ENCODE results near the gene SALL1. TPM values are rescaled to one million over a fixed set of nuclear protein-coding genes. Genes with fewer than 3 reads are reported as not detected.

SALL1 gene
- total RNA-seq, 4 donors from 2014 or later: 0.07 to 0.15 (median 0.11) TPM; not detected in 1

DNA sequence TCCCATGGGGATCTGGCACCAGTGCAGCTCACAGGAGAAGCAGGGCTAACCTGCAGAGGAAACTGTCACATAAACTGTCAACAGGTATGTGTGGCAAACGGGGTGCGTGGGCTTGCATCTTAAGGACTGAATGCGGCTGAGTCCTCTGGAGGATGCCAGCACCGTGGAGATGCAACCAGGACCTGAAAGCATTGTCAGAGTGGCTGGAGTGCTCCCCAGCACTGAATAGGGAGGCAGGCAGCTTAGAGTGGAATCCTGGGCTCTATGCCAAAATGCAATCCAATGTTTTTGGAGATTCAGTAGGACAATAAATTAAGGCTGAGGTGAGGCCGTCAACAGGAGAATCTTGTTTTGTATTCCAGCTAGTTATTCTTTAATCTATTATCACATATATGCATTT, 21.3 kb upstream of the SALL1 start:
- intact Hi-C loops (cut with DNase I; ENCODE audit: low total_unique reads) (no loop called here), in situ Hi-C loops (cut with MboI; ENCODE audit: low sequenced_read_pairs in 4 of 4) (no loop called here)
- no peak for DNase-seq
- Histone ChIP-seq H3K4me1 (no peaks in the 10 kb centered on the region), H3K36me3 (no peaks in the 10 kb centered on the region), H3K27ac (no peak overlapping the region), H3K9me3 (no peaks in the 10 kb centered on the region), H3K27me3 (no peaks in the 10 kb centered on the region), H3K4me3 (no peak overlapping the region)
- ATAC-seq: no peak
- no peak for TF ChIP-seq POLR2A (IDR thresholded peaks at IDR 0.05)
- TF ChIP-seq, protein P1, sequence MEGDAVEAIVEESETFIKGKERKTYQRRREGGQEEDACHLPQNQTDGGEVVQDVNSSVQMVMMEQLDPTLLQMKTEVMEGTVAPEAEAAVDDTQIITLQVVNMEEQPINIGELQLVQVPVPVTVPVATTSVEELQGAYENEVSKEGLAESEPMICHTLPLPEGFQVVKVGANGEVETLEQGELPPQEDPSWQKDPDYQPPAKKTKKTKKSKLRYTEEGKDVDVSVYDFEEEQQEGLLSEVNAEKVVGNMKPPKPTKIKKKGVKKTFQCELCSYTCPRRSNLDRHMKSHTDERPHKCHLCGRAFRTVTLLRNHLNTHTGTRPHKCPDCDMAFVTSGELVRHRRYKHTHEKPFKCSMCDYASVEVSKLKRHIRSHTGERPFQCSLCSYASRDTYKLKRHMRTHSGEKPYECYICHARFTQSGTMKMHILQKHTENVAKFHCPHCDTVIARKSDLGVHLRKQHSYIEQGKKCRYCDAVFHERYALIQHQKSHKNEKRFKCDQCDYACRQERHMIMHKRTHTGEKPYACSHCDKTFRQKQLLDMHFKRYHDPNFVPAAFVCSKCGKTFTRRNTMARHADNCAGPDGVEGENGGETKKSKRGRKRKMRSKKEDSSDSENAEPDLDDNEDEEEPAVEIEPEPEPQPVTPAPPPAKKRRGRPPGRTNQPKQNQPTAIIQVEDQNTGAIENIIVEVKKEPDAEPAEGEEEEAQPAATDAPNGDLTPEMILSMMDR (IDR thresholded peaks at IDR 0.05 in 4 of 5, conservative IDR thresholded peaks at IDR 0.05 in 1 of 5): no peak

DNA sequence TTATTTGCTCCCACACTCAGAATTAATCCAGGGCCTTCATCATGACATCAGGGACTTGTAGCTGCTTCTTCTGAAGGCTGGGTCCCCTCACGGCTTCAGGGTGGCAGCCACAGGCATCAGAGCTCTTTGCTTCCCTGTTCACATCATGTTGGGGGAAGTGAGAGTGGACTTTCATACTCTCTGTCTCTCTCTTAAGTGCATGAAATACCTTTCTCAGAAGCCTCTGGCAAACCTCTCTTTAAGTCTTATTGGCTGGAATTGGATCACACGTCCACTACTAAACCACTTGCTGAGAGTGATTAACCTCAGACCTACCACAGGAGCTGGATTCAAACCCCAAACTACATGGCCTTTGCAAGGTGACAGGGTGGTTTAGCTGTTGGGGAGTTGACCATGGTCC, 17.7 kb upstream of the SALL1 start:
- Histone ChIP-seq H3K27me3 (no peaks in the 10 kb centered on the region), H3K27ac (no peak overlapping the region), H3K4me3 (no peak overlapping the region), H3K9me3 (no peaks in the 10 kb centered on the region), H3K36me3 (no peaks in the 10 kb centered on the region), H3K4me1 (no peaks in the 10 kb centered on the region)
- DNase-seq: no peak
- ATAC-seq: no peak
- intact Hi-C loops (cut with DNase I; ENCODE audit: low total_unique reads) (no loop called here), in situ Hi-C loops (cut with MboI; ENCODE audit: low sequenced_read_pairs in 4 of 4) (no loop called here)
- TF ChIP-seq, protein P1 (IDR thresholded peaks at IDR 0.05 in 4 of 5, conservative IDR thresholded peaks at IDR 0.05 in 1 of 5): no peak
- TF ChIP-seq POLR2A (IDR thresholded peaks at IDR 0.05): no peak

DNA sequence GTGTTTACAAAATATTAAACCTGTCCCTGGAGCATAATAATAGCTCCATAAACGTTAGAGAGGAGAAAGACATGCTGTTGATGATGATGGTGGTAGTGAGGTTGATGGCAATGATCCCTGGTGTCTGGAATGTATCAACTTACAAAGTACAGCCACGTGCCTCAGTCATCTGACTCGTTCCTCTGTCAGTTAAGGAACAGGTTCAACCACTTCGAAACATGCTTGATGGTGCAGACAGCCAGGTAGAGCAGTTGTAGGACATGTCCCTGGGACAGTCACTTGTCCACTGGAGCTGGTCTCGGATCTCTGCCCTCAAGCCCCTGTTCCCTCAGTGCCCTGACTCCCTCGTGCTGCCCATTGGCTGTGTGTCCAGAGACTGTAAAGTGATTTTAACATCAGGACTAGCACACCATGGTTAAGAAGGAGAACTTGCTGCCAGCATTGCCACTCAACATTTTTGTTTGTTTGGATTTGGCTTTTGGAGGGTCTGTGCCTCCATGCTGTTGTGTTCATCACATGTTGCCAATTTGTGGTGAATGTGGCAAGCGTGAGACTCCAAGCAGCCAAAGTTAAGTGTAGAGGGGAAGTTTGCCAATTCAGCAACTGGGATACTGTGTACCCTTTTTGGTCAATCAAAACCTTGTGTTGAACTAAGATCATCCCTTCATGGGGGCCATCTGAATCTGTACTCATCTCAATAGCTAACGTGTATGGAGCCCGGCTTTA, 16.3 kb upstream of the SALL1 start:
- TF ChIP-seq POLR2A (IDR thresholded peaks at IDR 0.05): no peak
- TF ChIP-seq, protein P1 (IDR thresholded peaks at IDR 0.05 in 4 of 5, conservative IDR thresholded peaks at IDR 0.05 in 1 of 5): no peak
- no peaks in the 10 kb centered on the region for H3K36me3 ChIP-seq
- DNase-seq (no peak), ATAC-seq (no peak)
- no peaks in the 10 kb centered on the region for H3K9me3 ChIP-seq
- H3K27me3 ChIP-seq: no peaks in the 10 kb centered on the region
- intact Hi-C loops (cut with DNase I; ENCODE audit: low total_unique reads) (no loop called here), in situ Hi-C loops (cut with MboI; ENCODE audit: low sequenced_read_pairs in 4 of 4) (no loop called here)
- H3K4me3 ChIP-seq: no peak overlapping the region
- no peak overlapping the region for H3K27ac ChIP-seq
- no peaks in the 10 kb centered on the region for H3K4me1 ChIP-seq

DNA sequence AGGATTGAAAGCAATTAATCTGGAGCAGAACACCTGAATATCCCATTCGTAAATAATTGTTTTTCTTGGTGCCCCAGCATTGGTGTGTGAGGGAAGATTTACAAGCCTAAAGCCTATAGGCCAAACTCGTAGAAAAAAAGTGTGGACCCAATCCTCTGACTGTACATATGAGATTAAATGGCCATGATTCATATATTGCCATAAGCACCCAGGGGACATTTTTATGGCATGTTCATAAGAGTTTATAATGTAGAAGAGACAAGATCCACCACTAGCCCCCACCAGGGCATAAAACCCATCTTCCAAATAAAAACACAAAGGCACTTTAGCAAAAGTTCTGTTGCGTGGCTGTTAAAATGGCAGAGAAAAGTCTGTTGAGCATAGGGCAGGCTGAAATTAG, 15.5 kb upstream of the SALL1 start:
- H3K27ac ChIP-seq: no peak overlapping the region
- H3K4me1 ChIP-seq: no peaks in the 10 kb centered on the region
- in situ Hi-C loops (cut with MboI; ENCODE audit: low sequenced_read_pairs in 4 of 4): no loop called here
- intact Hi-C loops (cut with DNase I; ENCODE audit: low total_unique reads): no loop called here
- DNase-seq (no peak), ATAC-seq (no peak)
- TF ChIP-seq, protein P1 (IDR thresholded peaks at IDR 0.05 in 4 of 5, conservative IDR thresholded peaks at IDR 0.05 in 1 of 5): no peak
- TF ChIP-seq POLR2A (IDR thresholded peaks at IDR 0.05): no peak
- no peak overlapping the region for H3K4me3 ChIP-seq
- no peaks in the 10 kb centered on the region for H3K36me3 ChIP-seq
- H3K9me3 ChIP-seq: no peaks in the 10 kb centered on the region
- no peaks in the 10 kb centered on the region for H3K27me3 ChIP-seq

DNA sequence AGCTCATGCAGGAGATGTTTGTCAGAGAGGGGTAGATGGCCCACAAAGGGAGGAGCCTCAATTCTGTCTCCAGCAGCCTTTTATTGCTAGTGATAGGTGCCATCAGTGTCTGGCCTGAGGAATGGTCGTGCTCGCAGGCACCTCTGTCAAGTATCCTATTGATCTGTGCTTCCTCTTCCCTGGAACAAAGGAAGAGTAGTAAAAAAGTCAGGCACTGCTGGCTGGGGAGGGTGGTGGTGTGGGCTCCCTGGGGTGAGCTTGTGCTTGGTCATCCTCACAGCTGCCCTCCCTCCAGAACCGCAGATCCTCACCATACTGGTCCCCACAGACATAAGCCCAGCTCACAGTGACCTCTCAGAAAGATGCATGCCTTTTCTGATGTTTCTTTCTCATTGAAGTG, 15.0 kb upstream of the SALL1 start:
- Histone ChIP-seq H3K27me3 (no peaks in the 10 kb centered on the region), H3K36me3 (no peaks in the 10 kb centered on the region), H3K9me3 (no peaks in the 10 kb centered on the region), H3K27ac (no peak overlapping the region), H3K4me3 (no peak overlapping the region), H3K4me1 (no peaks in the 10 kb centered on the region)
- no peak for TF ChIP-seq POLR2A (IDR thresholded peaks at IDR 0.05)
- TF ChIP-seq, protein P1 (IDR thresholded peaks at IDR 0.05 in 4 of 5, conservative IDR thresholded peaks at IDR 0.05 in 1 of 5): no peak
- DNase-seq: no peak
- intact Hi-C loops (cut with DNase I; ENCODE audit: low total_unique reads): no loop called here
- ATAC-seq: no peak
- in situ Hi-C loops (cut with MboI; ENCODE audit: low sequenced_read_pairs in 4 of 4): no loop called here

Data from gastrocnemius medialis (tissue), 4 donors.